Measurements from ENCODE around the gene CACNB2. TPM values are rescaled to one million over a fixed set of nuclear protein-coding genes. Genes with fewer than 3 reads are reported as not detected.
A peak's percentile ranks its signal among the peaks of the same experiment; 100 is the strongest.

CACNB2 gene
- not detected in 2 replicates for total RNA-seq (2014; rRNA removed; shearing (Covaris generic))

DNA sequence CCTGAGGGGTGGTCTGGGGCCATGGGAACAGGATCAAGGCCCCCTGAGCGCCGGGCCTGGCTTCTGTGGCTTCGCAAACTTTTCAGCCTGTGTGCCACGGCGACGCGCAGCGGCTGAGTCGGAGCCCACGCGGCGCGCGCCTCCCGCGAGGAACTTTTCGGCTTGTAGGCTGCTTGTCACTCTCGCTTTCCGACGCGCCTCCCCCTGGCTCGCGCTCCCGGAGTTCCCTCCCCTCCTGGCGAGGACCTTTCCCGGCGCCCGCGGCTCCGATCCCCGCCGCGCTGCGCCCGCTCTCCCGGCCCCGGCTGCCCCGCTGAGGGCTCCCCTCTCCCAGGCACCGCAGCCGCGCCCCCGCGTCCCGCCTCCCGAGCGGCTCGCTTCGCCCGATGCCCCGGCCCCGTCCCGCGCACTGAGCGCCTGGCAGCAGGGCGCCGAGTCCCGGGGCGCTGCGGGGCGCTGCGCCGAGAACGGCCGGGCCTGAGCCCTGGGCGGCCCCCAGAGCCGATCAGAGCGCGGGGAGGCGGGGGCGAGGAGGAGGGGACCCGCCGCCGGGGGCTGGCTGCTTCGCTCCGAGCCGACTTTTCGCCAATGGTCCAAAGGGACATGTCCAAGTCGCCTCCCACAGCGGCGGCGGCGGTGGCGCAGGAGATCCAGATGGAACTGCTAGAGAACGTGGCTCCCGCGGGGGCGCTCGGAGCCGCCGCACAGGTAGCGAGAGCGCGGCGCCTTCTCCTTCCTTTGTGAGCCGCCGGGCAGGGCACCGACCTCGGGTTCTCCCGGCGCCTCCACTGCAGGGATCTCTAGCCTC is at the start of gene CACNB2:
CACNB2 (plus strand) TSS at position 276 of the 808 bp plus-strand sequence.
- DNase-seq (ENCODE audit: low spot score), result no peak

DNA sequence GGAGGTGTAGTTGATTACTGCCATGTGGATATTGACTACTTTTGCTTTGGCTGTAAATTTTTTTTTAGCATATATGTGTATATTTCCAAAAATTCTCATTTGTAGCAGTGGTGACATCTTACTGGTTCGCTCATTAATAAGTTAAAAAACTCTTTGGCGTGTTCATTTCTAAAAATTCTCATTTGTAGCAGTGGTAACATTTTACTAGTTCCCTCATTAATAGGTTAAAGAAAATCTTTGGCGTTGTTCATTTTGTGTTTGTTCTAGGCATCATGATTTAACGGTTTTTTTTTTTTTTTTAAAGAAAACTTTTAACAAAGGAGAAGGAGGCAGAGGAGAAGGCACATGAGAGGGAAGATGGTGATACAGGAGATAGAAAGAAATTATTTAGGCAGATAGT is 45.9 kb upstream of the CACNB2 start:
- DNase-seq (ENCODE audit: low spot score), result no peak

DNA sequence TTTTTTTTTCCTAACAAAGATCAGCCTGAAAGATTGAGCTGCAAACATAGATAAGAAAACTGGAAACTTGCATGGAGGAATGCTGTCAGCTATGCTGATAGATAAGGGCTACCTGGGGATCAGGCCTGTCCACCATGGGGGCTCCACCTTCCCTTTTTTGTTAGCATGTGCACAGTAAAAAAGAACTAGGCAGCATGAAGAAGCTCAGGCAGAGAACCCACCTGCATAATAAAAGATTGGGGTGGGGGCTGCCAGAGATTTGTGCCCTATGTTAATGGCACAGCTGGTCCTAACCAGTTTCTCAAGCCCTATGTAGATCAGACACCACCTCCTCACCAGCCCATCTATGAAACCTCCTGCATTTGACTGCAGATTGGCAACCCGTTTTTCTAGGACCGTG is 45.4 kb upstream of the CACNB2 start:
- no peak for DNase-seq (ENCODE audit: low spot score)

DNA sequence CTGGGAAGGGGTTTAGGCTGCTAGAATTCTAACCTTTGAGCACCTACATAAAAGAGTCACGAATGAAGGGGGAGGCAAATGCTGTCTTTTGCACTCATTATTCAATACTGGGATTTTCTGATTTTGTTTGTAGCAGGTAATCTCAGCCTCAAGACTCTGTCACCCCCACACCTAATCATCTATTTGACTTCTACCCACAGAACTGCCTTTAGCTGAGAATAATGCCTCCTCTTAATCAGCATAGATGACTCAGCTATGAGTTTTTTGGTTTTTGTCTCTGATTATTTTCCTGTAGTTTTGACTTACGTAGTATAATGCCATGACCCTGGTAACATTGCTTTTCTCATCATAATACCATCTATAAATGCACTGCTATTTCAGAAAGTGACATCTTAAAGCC is 42.7 kb upstream of the CACNB2 start:
- DNase-seq (ENCODE audit: low spot score), result no peak

DNA sequence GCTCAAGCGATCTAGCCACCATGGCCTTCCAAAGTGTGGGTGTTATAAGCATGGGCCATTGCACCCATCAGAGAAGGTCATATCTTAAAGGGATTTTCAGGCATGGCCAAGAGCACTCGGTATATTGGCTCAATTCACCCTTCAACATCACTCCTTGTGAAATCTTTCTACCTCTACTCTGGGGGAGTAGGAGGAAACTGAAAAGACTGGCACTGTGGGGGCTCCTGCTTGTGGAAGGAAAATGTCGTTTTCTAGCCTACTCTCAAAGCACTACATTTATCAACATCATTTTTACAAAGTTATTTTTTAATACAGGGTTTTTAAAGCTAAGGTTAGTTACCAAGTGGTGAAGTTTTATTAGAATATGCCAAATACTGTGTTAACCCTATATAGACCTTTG is 42.0 kb upstream of the CACNB2 start:
- DNase-seq (ENCODE audit: low spot score), result no peak

DNA sequence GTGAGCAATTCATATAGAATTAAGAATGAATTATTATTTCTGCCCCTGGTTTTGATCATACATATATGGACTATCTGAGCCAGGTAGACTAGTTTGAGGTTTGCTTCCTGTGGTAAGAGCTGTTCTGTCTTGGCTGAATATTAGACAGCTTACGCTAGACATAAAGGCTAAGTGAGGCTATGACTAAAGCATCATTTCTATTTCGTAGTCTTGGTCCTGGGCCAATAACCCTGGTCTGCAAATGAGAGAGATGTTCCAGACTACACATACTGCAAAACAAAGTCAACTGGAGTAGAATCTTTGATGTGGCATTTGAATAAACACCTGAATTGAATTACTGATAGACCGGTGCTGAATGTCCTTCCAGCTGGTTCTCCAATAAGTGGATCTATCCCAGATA is 40.8 kb upstream of the CACNB2 start:
- no peak for DNase-seq (ENCODE audit: low spot score)

DNA sequence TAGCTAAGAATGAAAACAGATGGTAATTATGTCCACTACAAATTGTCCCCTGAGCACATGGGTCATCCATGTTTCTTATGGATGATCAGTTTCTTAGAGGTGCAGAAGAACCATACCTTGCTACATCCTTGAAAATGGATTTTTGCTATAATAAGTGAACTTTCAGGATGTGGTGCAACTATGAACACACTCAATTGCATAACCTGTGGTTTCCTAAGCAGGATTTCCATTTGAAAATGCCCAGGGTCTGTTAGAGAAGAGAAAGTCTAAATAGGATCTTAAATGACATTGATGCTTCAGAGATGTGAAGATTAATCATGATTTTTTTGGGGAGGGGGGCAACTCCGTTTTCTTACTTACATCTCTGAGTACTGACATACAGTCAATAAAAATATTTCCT is 39.6 kb upstream of the CACNB2 start:
- no peak for DNase-seq (ENCODE audit: low spot score)

DNA sequence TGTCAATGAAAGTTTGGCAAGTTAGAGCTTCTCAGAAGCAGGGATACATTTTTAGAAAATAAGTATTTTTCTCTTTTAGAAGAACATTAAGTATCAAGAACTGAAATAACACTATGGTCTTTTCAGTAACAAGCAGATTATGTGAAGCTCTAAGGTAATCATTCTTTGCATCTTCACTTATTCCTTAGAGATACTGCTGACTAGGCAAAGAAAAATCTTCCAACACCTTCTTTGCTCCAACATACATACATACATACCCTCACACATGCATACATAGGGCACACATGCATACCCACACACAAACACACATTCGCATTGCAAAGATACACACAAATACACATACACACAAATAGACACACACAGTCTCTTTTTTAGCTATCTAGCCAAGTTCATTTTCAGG is 37.8 kb upstream of the CACNB2 start:
- no peak for DNase-seq (ENCODE audit: low spot score)

DNA sequence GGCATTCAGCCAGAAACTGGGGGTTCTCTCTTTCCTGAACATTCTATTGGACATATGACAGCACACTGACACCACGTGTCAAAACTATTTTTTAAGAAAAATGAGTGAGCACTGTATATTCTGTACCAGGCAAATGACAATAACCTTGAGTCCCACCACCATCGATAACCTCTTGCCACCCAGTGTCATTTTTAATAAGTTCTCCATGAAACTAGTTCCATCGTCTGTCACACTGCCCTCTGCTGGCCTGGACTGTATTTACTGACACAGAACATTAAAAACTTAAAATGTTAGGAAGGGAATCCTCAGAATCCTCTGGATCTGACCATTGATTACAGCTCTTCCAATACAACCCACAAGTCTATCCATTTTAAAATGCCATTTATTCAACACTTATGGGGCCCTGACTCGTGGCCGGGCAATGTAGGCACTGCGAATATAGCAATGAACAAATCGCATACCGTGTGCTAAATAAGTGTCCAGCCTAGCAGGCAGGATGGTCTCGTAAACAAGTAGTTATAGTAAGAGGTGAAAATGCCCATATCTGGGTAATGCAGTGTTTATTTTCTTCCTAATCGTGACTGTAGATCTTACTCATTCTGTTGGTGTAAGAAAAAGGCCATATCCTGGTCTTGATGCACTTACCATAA is 35.9 kb upstream of the CACNB2 start:
- peak; percentile 60 for DNase-seq (ENCODE audit: low spot score)

DNA sequence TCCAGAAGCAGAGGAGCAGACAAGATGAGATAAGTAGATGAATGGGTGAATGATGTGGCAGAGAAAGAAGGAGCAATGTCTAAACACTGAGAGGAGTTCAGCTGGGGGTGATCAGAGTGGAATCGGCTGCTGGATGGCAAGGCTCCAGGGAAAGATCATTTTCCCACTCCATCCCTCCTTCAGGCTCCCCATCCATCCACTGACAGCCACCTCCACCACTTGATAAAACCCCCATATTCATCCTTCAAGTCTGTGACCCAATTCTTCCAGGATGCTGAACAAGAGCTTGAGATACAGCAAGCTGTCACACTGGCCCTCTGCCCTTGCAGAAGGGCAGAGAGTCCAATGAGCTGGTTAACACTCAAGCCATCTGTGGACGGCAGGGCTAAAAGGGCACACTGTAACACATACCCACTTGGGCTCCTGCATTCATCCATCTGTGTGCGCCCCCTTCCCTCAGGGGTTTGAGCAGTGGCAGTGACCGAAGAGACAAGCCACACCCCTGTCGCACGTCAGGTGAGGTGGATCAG is 30.8 kb upstream of the CACNB2 start:
- DNase-seq (ENCODE audit: low spot score), result no peak

DNA sequence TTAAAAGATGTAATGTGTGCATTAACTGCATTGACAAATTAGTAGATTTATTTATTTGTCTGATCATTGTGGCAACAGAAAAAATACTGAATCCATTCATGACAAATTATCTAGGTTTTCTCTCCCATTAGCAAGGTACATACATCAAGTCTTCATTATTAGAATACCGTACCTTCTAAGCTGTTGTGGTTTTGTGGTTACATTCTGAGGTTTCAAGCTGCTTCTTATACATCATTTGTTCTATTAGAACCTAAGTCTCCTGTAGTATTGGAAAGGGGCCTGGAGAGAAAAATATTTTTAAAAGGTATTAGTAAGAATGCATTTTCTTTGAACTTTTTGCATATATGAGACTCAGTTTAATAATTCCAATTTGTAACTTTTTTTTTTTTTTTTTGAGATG is 26.3 kb upstream of the CACNB2 start:
- DNase-seq (ENCODE audit: low spot score), result no peak

DNA sequence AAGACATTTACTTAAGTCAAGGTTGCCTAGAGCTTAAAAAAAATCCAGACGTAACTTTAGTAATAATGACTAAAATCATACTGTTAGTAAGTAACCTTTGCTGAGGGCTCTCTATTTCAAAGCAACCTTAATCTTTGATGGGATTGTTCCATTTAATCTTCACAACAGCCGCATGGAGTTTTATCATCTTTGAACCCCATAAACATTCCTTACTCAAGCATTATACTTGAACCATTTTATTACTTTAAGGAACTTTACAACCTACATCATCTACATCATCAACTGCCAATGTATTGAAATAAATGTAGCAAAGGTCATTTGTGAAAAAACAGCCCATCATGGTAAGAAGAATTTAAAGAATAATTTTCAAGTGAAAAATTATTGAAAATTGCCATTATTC is 22.9 kb upstream of the CACNB2 start:
- DNase-seq (ENCODE audit: low spot score), result no peak

DNA sequence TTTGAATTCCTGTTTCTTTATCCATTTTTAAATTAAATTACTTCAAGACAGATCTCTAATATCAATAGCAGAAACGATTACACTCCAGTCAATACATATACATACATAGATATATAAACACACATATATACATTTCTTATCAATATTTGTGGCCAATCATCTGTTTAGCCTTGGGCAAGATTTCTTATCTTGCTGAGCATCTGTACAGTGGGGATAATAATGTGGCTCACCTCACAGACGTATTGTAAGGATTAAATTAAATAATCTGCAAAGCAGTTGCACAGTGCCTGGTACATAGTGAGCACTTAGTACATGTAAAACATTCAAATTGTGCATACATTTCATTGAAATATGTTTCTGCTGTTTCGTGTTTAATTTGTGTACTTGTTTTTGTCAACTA is 17.5 kb upstream of the CACNB2 start:
- DNase-seq (ENCODE audit: low spot score), result no peak

DNA sequence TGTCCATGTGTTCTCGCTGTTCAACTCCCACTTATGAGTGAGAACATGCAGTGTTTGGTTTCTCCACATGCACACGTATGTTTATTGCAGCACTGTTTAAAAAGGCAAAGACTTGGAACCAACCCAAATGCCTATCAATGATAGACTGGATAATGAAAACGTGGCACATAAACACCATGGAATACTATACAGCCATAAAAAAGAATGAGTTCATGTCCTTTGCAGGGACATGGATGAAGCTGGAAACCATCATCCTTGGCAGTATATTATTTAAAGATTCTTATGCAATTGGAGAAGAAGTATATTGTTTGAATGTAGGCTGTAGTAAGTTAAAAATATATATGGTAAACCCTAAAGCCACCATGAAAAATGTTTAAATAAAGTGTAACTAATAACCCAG is 7.2 kb upstream of the CACNB2 start:
- DNase-seq (ENCODE audit: low spot score), result no peak

DNA sequence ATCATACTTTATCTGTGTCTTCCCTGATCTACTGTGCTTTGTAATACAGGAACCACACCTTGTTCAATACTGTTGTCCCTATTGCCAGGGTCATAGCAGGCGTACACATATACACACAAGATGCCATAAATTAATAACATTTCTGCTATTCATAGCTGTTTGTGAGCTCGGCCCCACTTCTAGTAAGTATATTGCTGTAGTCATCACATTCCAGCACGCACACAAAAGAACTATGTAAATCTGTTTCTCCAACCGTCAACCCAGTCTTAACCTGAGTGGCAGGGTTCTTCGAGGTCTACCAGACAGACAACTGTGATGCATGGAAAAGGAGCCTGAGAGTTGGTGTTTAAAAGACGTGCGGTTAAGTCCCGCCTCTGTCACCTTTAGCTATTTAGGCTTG is 5.7 kb upstream of the CACNB2 start:
- DNase-seq (ENCODE audit: low spot score), result no peak

DNA sequence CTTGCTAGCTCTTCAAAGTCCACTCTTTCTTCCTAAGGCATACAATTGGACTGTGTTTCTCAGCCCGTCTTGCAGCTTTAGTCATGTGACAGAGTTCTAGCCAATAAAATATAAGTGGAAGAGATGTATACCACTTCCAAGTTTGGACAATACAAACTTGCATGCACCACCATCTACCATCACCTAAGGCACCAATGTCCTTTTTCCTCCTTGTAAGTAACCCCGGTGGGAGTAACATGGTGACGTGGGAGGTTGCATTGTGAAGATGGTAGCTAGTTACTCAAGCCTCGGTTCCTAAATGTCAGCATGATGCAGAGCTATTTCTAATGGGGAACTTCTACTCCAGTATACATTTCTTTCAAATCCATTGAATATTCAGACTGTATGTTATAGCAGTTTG is 5.3 kb upstream of the CACNB2 start:
- no peak for DNase-seq (ENCODE audit: low spot score)

DNA sequence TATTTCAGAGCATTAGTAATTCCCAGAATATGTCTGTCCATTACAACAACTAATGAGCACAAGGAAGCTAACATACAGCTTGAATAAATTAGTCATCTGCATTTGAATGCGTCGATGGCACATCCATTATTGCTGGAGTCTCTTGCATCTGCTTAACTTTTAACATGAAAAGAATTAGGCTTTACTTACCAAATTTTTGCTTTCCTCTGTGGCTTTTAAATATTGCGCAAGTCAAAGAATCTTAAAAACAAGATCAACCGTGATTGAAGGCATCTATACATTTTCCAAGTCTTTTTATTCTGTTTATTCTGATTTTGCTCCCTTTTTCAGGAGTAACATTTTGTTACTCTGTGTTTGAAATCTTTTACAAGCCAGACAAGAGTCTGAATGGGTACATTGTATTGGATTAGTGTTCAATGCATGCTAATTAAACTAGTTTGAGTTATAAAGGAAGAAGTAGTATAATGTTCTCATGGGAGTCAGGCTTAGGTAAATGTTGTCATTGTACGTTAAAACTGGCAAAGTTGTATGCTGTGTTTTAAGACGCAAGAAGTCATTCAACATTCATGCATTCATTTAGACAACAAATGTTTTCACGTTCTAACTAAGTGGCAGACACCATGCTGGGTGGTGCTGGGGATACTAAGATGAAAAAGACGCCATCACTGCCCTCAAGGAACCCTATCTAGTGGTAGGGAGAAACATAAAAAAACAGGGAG is 4.0 kb upstream of the CACNB2 start:
- DNase-seq (ENCODE audit: low spot score), result no peak

DNA sequence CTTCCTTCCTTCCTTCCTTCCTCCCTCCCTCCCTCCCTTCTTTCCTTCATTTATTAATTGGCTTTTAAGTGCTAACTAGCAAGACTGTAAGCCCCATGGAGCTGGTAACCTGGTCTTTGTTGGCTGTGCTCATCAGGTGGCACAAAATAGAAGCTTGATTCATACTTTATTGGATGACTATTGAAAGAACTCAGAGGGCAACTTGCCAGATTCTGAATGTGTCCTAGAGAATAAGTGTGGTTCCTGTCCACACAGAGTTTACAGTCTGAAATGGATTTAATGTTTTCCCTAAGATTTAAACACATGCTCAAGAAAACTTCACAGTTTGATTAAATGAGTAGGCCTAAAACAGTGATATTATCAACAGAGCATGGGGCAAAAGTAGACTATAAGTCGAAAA is 3.1 kb upstream of the CACNB2 start:
- no peak for DNase-seq (ENCODE audit: low spot score)

DNA sequence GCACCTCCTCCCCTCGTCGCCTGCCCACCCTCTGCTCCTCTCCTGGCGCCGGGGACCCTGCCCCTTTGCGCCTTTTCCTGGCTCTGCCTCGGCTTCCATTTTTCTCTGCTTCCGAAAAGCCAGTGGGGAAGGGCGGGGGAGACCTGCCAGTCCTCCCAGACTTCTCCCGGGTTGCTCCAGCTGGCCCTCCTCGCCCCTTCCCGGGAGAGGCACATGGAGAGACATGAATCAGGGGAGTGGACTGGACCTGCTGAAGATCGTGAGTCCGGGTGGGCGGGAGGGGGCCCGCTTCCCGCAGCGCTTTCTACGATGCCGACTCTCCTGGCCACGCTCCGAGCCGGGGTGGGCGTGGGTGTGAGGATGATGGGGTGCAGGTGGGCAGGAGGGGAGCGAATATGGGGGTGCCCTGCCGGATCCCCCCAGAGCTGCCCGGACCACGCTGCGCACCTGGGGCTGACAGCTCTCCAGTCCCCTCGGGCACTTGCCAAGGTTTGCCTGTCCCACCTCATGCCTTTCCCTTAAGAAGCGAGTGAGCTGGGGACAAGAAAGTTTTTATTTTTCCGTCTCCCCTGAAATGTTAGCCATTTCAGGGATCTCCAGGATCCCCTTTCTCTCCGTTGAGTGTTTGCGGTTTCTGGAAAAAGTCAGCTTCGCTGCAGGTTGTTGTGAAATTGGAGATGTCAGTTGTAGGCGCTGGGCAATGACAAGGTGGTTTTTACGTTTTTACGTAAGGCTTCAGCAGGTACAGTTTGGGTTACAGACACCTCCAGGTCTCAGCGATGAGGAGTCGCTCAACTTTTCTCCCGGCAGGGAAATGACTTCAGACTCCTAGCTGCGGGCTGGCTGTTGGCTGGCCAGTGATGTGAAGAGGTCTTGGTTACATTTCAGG is 977 bp downstream of the CACNB2 start:
- DNase-seq (ENCODE audit: low spot score), result no peak

DNA sequence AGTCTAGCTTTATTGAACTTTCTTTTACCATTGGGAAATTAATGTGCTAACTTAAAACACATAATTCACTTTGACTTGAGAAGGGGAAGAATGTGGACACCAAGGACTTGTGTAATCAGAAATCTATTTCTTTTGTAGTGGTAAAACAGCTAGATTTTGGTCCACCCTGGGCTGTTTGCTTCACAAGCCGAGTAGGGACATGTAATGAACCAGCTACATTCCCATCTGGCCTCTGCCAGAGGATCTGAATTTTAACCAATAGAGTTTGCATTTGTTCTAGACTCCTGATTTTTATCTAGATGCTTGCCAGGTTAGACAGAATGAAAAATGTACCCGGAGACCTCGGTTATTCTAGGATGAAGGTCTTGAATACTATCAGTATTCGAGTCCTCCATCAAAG is 1.9 kb downstream of the CACNB2 start:
- DNase-seq (ENCODE audit: low spot score), result no peak

DNA sequence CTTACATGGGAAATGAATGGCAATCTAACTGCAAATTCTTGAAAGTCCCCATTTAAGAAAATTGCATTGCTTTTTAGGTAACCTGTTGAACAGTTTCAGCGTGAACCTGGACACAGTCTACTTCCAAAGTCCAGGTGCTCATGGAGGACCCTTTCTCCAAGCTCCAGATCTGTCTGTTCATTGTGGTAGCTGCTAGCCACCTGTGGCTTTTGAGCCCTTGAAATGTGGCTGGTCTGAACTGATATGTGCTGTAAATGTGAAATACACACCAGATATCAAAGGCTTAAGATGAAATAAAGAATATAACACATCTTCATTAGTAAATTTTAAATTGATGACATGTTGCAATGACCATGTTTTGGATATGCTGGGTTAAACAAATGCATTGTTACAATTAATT is 4.2 kb downstream of the CACNB2 start:
- DNase-seq (ENCODE audit: low spot score), result no peak

All from HT-29 (cell line).